ENCODE results near the gene CACNB4. TPM values are rescaled to one million over a fixed set of nuclear protein-coding genes. Genes with fewer than 3 reads are reported as not detected.
A peak's percentile ranks its signal among the peaks of the same experiment; 100 is the strongest.

The CACNB4 gene
- total RNA-seq, 1 donor from 2014 or later, result 42.4 TPM

GRCh38 chr2:151983221-151983620 lies 115.6 kb downstream of the CACNB4 start:
- no peak for FAIRE-seq
- no peak for DNase-seq (ENCODE audit: low spot score in 2 of 2)

- DNase-seq (ENCODE audit: low spot score in 2 of 2) (no peak), FAIRE-seq (no peak)
Measured at GRCh38 chr2:151981886-151982285, 117.0 kb downstream of the CACNB4 start.

GRCh38 chr2:151979694-151980093 lies 119.2 kb downstream of the CACNB4 start:
- no peak for DNase-seq (ENCODE audit: low spot score in 2 of 2)
- no peak for FAIRE-seq

- DNase-seq (ENCODE audit: low spot score in 2 of 2), result no peak
- FAIRE-seq, result no peak
Measured at GRCh38 chr2:151978709-151979108, 120.1 kb downstream of the CACNB4 start.

- FAIRE-seq (no peak), DNase-seq (ENCODE audit: low spot score in 2 of 2) (no peak)
Measured at GRCh38 chr2:151977631-151978030, 121.2 kb downstream of the CACNB4 start.

- DNase-seq (ENCODE audit: low spot score in 2 of 2) (no peak), FAIRE-seq (no peak)
Measured at GRCh38 chr2:151976945-151977353, 121.9 kb downstream of the CACNB4 start.

- no peak for FAIRE-seq
- DNase-seq (ENCODE audit: low spot score in 2 of 2), result no peak
Measured at GRCh38 chr2:151975460-151976414, 123.1 kb downstream of the CACNB4 start.

- DNase-seq (ENCODE audit: low spot score in 2 of 2) (no peak), FAIRE-seq (no peak)
Measured at GRCh38 chr2:151974988-151975387, 123.9 kb downstream of the CACNB4 start.

- FAIRE-seq, result no peak
Measured at GRCh38 chr2:151973901-151974199, 125.0 kb downstream of the CACNB4 start.

GRCh38 chr2:151973013-151973900 lies 125.6 kb downstream of the CACNB4 start:
- FAIRE-seq, result no peak
- no peak for DNase-seq (ENCODE audit: low spot score in 2 of 2)

More at GRCh38 chr2:151973901-151974199, 125.0 kb downstream of the CACNB4 start:
- DNase-seq (ENCODE audit: low spot score in 2 of 2), result peak; percentile 9 to 43

GRCh38 chr2:151972241-151973012 lies 126.4 kb downstream of the CACNB4 start:
- DNase-seq (ENCODE audit: low spot score in 2 of 2), result no peak
- no peak for FAIRE-seq

- FAIRE-seq (no peak), DNase-seq (ENCODE audit: low spot score in 2 of 2) (no peak)
Measured at GRCh38 chr2:151971301-151972051, 127.4 kb downstream of the CACNB4 start.

GRCh38 chr2:151968770-151969470 lies 129.9 kb downstream of the CACNB4 start:
- no peak for DNase-seq (ENCODE audit: low spot score in 2 of 2)

GRCh38 chr2:151967829-151968722 lies 130.8 kb downstream of the CACNB4 start:
- FAIRE-seq (no peak), DNase-seq (ENCODE audit: low spot score in 2 of 2) (no peak)

More at GRCh38 chr2:151968770-151969470, 129.9 kb downstream of the CACNB4 start:
- FAIRE-seq, result no peak

GRCh38 chr2:151965884-151966283 lies 133.0 kb downstream of the CACNB4 start:
- DNase-seq (ENCODE audit: low spot score in 2 of 2) (no peak), FAIRE-seq (no peak)

- DNase-seq (ENCODE audit: low spot score in 2 of 2) (no peak), FAIRE-seq (no peak)
Measured at GRCh38 chr2:151961558-151961957, 137.3 kb downstream of the CACNB4 start.

- FAIRE-seq (no peak), DNase-seq (ENCODE audit: low spot score in 2 of 2) (no peak)
Measured at GRCh38 chr2:151959238-151959637, 139.6 kb downstream of the CACNB4 start.

GRCh38 chr2:151953467-151953866 lies 145.4 kb downstream of the CACNB4 start:
- DNase-seq (ENCODE audit: low spot score in 2 of 2) (no peak), FAIRE-seq (no peak)

Measured in frontal cortex (tissue), 4 donors.